Nephron progenitor cell (in vitro differentiated cells): ENCODE data around the gene RCAN2.

Experiments used
- DNase-seq: peaks from one replicate; pipeline ENCODE4 v3.0.0; 2021
- H3K27ac Mint-ChIP-seq: 2 replicates; pipeline ENCODE4 v1.8.0; 2021; ENCODE audit warnings: mild to moderate bottlenecking, moderate library complexity, mixed read lengths
- H3K27me3 Mint-ChIP-seq: 2 replicates; pipeline ENCODE4 v1.8.0; 2021; ENCODE audit warnings: mild to moderate bottlenecking, low read depth, mixed read lengths; ENCODE audit not compliant: poor library complexity
- H3K36me3 Mint-ChIP-seq: 2 replicates; pipeline ENCODE4 v1.8.0; 2021; ENCODE audit warnings: low read depth, mixed read lengths
- H3K4me1 Mint-ChIP-seq: 2 replicates; pipeline ENCODE4 v1.8.0; 2021; ENCODE audit warnings: mixed read lengths
- H3K4me3 Mint-ChIP-seq: 2 replicates; pipeline ENCODE4 v1.8.0; 2021; ENCODE audit warnings: mild to moderate bottlenecking, moderate library complexity, mixed read lengths
- H3K9me3 Mint-ChIP-seq: 2 replicates; pipeline ENCODE4 v1.8.0; 2021; ENCODE audit warnings: mild to moderate bottlenecking, moderate library complexity, mixed read lengths
- CTCF ChIP-seq: fragments of 200-600 bp; sonication (generic); IDR thresholded peaks from 2 replicates; pipeline ENCODE4 v1.5.0; 2021; ENCODE audit warnings: antibody characterized with exemption

RCAN2 gene

GRCh38 chr6:46258249-46258648 is 233.0 kb downstream of the RCAN2 start:
- H3K9me3 Mint-ChIP-seq: no peaks in the 10 kb centered on the region
- no peak overlapping the region for H3K27ac Mint-ChIP-seq
- no peaks in the 10 kb centered on the region for H3K4me1 Mint-ChIP-seq
- no peaks in the 10 kb centered on the region for H3K36me3 Mint-ChIP-seq
- no peak for DNase-seq
- peaks cover 4% of the 10 kb centered on the region for H3K27me3 Mint-ChIP-seq
- no peak for TF ChIP-seq CTCF
- H3K4me3 Mint-ChIP-seq: no peak overlapping the region

- no peak for TF ChIP-seq CTCF
- no peaks in the 10 kb centered on the region for H3K4me1 Mint-ChIP-seq
- H3K9me3 Mint-ChIP-seq: no peaks in the 10 kb centered on the region
- DNase-seq: no peak
- H3K4me3 Mint-ChIP-seq: no peak overlapping the region
- H3K36me3 Mint-ChIP-seq: no peaks in the 10 kb centered on the region
- no peak overlapping the region for H3K27ac Mint-ChIP-seq
- peaks cover 4% of the 10 kb centered on the region for H3K27me3 Mint-ChIP-seq
These were observed 235.7 kb downstream of the RCAN2 start for GRCh38 chr6:46255528-46255927.

GRCh38 chr6:46254946-46255345 is 236.3 kb downstream of the RCAN2 start:
- H3K27ac Mint-ChIP-seq: no peak overlapping the region
- no peak for DNase-seq
- no peak overlapping the region for H3K4me3 Mint-ChIP-seq
- H3K27me3 Mint-ChIP-seq: peaks cover 4% of the 10 kb centered on the region
- TF ChIP-seq CTCF: no peak
- H3K36me3 Mint-ChIP-seq: no peaks in the 10 kb centered on the region
- H3K9me3 Mint-ChIP-seq: no peaks in the 10 kb centered on the region
- no peaks in the 10 kb centered on the region for H3K4me1 Mint-ChIP-seq

- Mint-ChIP-seq H3K9me3 (no peaks in the 10 kb centered on the region), H3K4me3 (no peak overlapping the region), H3K27ac (no peak overlapping the region), H3K27me3 (peaks cover 4% of the 10 kb centered on the region), H3K4me1 (no peaks in the 10 kb centered on the region), H3K36me3 (no peaks in the 10 kb centered on the region)
- TF ChIP-seq CTCF: no peak
- no peak for DNase-seq
These were observed 236.9 kb downstream of the RCAN2 start for GRCh38 chr6:46254331-46254730.

GRCh38 chr6:46251583-46252339 is 239.5 kb downstream of the RCAN2 start:
- Mint-ChIP-seq H3K36me3 (no peaks in the 10 kb centered on the region), H3K4me1 (no peaks in the 10 kb centered on the region), H3K27ac (no peak overlapping the region), H3K9me3 (no peaks in the 10 kb centered on the region), H3K4me3 (no peak overlapping the region), H3K27me3 (no peaks in the 10 kb centered on the region)
- DNase-seq: no peak
- no peak for TF ChIP-seq CTCF

GRCh38 chr6:46248143-46248542 is 243.1 kb downstream of the RCAN2 start:
- Mint-ChIP-seq H3K36me3 (no peaks in the 10 kb centered on the region), H3K27me3 (no peaks in the 10 kb centered on the region), H3K4me1 (no peaks in the 10 kb centered on the region), H3K9me3 (no peaks in the 10 kb centered on the region), H3K27ac (no peak overlapping the region), H3K4me3 (no peak overlapping the region)
- TF ChIP-seq CTCF: no peak
- DNase-seq: no peak
